GM18499 (cell line): Measurements from ENCODE around the gene PRPSAP1.
"Not testable (repeated sequence)": the region's sequence is repeated elsewhere in the genome, so short reads cannot be mapped to it uniquely, and the experiment has no call there.

Experiments
- ATAC-seq: cut with Tn5 transposase; IDR thresholded peaks from one replicate; pipeline ENCODE4 v1.9.1; 2021; ENCODE audit warnings: moderate number of reproducible peaks; ENCODE audit not compliant: insufficient read depth, unreplicated experiment

PRPSAP1 gene

GRCh38 chr17:76270127-76270592, 83.6 kb downstream of the PRPSAP1 start:
- ATAC-seq = no peak

- no peak for ATAC-seq
Measured at GRCh38 chr17:76268991-76269981, 84.4 kb downstream of the PRPSAP1 start.

GRCh38 chr17:76268015-76268749, 85.5 kb downstream of the PRPSAP1 start:
- ATAC-seq = no peak

GRCh38 chr17:76267581-76268001, 86.1 kb downstream of the PRPSAP1 start:
- ATAC-seq = not testable (repeated sequence)

GRCh38 chr17:76267051-76267576, 86.6 kb downstream of the PRPSAP1 start:
- ATAC-seq = no peak

- no peak for ATAC-seq
Measured at GRCh38 chr17:76266244-76266938, 87.3 kb downstream of the PRPSAP1 start.

GRCh38 chr17:76265624-76266243, 88.0 kb downstream of the PRPSAP1 start:
- no peak for ATAC-seq

- ATAC-seq = peak; percentile 55
Measured at GRCh38 chr17:76264755-76265623, 88.7 kb downstream of the PRPSAP1 start, which contains the start of gene UBALD2. UBALD2 (plus strand) TSS chr17:76265348; CDS start chr17:76265506, 158 bp downstream.

- no peak for ATAC-seq
Measured at GRCh38 chr17:76264425-76264754, 89.3 kb downstream of the PRPSAP1 start.

- ATAC-seq = no peak
Measured at GRCh38 chr17:76263896-76264295, 89.8 kb downstream of the PRPSAP1 start.

GRCh38 chr17:76262732-76263344, 90.9 kb downstream of the PRPSAP1 start:
- no peak for ATAC-seq

- no peak for ATAC-seq
Measured at GRCh38 chr17:76261421-76262215, 92.1 kb downstream of the PRPSAP1 start.

GRCh38 chr17:76260669-76261068, 93.0 kb downstream of the PRPSAP1 start:
- no peak for ATAC-seq

- ATAC-seq = no peak
Measured at GRCh38 chr17:76260220-76260619, 93.5 kb downstream of the PRPSAP1 start.
